ENCODE results near the gene CDH13.

DNA sequence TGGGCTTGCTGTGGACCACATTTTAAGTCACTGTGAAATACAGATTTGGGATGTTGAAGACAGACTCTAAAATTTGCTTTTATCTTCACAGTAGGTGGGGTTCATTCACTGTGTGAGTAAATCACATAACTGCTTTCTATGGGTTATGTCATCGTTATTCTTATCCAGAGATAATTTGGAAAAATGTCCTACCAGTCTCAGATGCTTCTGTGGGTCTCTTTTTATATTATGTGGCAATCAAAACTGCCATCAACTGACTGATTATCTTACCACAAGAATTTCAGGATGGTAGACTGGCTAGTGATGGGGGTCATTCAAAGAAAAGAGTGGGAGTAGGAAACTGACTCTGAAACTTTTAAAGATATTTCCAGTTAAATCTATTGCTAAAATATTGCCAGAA lies 1184.1 kb downstream of the CDH13 start:
- TF ChIP-seq POLR2A (IDR thresholded peaks at IDR 0.05) = no peak
- TF ChIP-seq, protein P1, sequence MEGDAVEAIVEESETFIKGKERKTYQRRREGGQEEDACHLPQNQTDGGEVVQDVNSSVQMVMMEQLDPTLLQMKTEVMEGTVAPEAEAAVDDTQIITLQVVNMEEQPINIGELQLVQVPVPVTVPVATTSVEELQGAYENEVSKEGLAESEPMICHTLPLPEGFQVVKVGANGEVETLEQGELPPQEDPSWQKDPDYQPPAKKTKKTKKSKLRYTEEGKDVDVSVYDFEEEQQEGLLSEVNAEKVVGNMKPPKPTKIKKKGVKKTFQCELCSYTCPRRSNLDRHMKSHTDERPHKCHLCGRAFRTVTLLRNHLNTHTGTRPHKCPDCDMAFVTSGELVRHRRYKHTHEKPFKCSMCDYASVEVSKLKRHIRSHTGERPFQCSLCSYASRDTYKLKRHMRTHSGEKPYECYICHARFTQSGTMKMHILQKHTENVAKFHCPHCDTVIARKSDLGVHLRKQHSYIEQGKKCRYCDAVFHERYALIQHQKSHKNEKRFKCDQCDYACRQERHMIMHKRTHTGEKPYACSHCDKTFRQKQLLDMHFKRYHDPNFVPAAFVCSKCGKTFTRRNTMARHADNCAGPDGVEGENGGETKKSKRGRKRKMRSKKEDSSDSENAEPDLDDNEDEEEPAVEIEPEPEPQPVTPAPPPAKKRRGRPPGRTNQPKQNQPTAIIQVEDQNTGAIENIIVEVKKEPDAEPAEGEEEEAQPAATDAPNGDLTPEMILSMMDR (IDR thresholded peaks at IDR 0.05) = no peak
- no peak for TF ChIP-seq EP300 (IDR thresholded peaks at IDR 0.05)
